ENCODE data around the gene TTC4. TPM values are rescaled to one million over a fixed set of nuclear protein-coding genes. Genes with fewer than 3 reads are reported as not detected.

The TTC4 gene, protein sequence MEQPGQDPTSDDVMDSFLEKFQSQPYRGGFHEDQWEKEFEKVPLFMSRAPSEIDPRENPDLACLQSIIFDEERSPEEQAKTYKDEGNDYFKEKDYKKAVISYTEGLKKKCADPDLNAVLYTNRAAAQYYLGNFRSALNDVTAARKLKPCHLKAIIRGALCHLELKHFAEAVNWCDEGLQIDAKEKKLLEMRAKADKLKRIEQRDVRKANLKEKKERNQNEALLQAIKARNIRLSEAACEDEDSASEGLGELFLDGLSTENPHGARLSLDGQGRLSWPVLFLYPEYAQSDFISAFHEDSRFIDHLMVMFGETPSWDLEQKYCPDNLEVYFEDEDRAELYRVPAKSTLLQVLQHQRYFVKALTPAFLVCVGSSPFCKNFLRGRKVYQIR
- 24.0 and 27.1 TPM in 2 replicates for total RNA-seq

DNA sequence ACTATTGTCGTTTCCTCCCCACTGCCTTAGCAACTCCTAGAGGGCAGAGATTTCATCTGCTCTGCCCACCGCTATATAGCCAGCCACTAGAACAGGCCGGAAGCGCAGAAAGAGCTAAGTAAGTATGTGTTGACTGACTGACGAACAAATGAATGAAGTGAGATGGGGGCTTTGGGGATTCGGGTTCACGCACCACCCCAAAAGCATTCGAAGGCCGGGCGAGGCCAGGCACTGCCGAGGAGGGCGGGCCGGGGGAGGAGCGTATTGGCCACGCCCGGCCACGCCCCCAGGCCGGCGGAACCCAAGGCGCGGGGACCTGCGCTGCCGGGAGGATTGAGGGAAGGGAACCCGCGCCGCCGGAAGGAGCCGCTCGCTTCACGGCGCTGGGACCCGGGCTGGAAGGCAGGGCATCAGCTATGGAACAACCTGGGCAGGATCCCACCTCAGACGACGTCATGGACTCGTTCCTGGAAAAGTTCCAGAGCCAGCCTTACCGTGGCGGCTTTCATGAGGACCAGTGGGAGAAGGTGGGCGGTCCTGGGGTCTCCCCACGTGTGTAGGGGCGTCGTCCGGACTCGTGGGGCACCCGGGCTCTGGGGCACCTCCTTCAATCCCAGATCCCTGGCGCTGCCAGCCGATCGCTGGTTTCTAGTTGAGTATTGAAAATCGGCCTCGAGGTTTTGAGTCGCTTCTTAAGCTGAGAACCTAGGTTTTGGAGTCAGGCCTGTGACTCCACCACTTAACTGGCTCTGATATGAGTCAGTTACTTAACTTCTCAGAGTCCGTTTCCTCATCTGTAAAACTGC, at the start of gene TTC4:
Gene TTC4 (plus strand): TSS at position 369 of the 806 bp plus-strand sequence. CDS start 48 bp downstream, at position 417.
- intact Hi-C loops (cut with micrococcal nuclease) = loop anchor here (1.0 to 5.0 kb wide), 15 partner anchors 43 to 1518 kb away; partner anchors contain the start of genes CPT2, CYB5RL, CZIB and DHCR24

DNA sequence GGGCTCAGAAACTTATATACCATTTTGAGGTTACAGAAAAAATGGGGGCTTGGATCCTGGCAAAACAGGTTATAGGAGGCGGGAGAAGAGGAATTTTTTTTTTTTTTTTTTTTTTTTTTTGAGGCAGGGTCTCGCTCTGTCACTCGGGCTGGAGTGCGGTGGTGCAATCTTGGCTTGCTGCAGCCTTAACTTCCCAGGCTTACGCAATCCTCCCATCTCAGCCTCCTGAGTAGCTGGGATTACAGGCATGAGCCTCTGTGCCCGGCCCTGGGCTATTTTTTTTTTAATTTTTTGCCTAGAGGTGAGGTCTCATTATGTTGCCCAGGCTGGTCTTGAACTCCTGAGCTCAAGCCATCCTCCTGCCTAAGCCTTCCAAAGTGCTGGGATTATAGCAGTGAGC, 49.3 kb upstream of the TTC4 start:
- intact Hi-C loops (cut with micrococcal nuclease) = no loop called here

DNA sequence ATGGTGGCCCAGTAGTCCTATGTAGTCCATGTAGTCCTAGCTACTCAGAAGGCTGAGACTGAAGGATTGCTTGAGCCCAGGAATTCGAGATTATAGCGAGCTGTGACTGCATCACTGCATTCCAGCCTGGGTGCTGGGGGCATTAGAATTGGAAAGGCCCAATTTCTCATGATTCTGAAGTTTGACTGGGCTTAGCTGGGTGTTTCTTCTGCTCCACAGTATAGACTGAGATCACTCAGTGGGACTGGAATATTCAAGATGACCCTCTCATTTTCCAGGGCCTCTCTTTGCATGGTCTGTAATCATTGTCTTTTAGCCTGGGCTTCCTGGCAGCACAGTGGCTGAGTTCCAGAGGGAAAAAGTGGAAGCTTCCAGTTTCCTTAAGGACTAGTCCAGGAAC, 47.9 kb upstream of the TTC4 start:
- intact Hi-C loops (cut with micrococcal nuclease) = no loop called here

DNA sequence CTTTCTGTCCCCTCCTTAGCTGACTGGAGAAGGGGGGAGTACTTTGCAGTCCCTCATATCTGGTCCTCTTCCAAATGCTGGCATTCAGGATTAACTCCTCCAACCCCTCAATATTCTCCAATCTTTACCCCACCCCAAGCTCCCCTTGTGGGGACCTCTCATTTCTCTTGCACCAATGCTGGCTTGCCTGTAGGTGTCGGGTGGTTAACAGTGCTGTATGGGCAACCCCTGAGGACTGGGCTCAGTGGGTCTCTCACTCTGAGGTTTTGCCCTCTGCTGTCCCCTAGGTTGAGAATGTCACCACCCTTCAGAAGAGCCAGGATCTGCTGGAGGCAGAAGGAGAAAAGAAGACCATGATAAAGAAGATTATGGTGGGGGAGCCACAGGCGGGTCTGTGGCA, 47.1 kb upstream of the TTC4 start:
- intact Hi-C loops (cut with micrococcal nuclease) = no loop called here

DNA sequence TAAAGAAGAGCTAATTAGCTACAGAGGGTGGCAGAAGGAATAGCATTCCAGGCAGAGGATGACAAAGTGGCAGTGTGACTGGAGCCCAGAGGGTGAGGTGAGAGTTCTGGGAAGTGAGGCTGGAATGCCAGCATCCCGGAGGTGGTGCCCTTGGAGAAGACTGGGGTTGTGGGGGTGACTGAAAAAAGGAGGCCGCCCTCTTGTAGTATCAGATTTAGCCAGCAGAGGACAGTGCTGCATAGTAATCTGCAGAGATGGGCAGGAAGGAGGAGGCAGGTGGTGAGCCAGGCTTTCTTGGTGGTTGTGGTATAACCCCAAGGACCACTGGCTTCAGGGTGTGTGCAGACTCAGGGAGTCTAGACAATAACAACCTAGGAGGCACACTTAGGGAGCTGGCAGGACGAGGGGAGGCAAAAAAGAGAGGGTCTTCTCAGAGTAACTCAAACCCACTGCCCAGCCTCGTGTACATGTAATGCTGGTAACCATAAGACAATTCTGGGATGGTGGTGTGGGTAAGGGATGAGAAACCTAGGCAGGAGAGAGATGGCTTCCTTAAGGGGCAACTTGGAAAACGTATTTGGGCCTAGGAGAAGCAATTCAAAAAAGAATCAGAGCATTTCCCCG, 43.6 kb upstream of the TTC4 start:
- intact Hi-C loops (cut with micrococcal nuclease) = loop anchor here (1.0 to 2.0 kb wide), 7 partner anchors 44 to 602 kb away; partner anchors contain the start of genes PARS2 and TTC22

DNA sequence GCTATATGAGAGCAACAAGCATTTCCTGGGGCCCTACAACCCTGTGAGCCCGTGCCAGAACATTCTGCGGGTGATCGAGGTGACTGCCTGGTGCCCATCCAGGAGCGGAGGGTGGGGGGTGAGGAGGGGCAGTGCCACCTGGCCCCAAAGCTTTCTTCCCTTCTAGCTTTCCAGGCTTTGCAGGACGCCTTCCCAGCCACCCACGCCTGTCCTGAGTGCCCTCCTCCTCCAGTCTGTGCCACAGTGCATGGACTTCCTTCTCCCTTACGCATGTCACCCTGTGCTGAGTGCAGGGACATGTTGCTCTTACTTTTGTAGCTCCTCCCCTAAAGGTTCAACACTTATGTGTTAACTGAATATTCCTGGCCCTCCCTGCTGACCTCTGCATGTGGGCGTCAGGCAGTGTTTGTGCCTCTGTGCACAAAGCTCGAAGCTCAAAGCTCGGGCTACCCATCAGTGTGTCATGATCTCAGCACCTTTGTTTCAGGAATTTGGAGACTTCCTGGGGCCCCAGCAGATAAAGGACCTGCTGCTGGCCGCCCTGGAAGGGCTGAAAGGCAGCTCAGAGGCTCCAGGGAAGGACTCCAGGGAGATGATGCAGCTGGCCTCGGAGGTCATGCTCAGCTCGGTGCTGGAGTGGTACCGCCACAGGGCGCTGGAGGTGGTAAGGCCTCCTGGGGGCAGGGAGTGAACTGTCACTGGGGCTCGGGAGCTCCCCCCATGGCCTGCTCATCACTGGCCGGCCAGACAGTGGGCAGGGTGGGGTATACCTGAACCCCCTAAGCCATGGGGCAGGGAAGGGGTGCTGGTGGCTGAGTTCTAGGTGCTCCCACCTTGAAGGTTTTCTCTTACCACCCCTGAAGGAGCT, 36.7 kb upstream of the TTC4 start:
- intact Hi-C loops (cut with micrococcal nuclease) = no loop called here

DNA sequence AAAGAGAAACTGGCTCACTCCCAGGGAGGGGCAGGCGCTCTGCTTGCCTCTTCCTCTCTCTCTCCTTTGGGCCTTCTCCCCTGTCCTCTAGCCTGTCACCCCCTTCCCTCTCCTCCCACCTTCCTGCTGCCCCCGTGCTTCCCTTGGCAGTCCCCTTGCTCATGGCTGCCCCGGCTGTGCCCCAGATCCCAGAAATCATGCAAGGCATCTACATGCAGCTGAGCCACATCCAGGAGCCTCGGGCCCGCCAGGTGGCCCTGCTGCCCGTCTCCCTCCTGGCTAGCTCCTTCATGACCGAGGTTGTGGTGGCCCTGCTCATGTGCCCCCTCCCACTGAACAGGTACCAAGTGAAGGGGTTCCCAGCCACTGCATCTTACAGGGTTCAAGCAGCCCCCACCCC, 36.0 kb upstream of the TTC4 start:
- intact Hi-C loops (cut with micrococcal nuclease) = no loop called here

DNA sequence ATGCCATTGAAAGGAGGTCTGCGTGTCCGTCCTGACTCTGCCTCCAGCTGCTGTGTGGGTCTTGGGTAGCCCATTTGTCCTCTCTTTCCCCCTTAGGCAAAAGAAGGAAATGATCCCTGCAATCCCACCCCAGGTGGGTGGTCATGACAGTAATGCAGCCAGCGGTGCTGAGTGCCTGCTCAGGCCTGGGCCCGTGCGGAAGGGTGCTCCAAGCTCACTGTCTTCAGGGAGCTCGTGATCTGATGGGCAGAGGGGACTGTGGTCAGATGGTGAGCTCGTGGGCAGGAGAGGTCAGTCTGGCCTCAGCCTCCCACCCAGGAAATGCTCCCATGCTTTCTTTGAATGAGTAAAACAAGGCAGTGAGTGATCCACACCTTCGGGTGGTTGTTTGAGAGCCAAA, 35.3 kb upstream of the TTC4 start:
- intact Hi-C loops (cut with micrococcal nuclease) = no loop called here

DNA sequence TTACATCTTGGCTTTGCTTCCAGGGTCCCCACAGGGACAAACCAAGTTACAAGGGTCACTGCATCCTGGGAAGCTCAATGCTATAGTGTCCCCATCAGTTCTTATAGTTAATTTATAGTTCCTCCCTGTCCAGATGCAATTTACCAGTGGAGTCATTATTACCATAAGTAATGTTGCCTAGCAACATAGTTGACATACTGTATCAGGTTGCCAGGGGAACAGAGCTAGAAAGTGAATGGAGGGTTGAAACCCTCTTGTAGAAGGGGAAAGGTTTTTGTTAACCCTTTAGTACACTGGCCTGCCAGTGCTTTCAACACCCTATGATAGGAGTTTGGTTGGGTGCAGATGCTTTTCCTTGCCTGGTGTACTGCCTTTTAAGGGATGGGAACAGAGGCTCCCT, 34.3 kb upstream of the TTC4 start:
- intact Hi-C loops (cut with micrococcal nuclease) = no loop called here

DNA sequence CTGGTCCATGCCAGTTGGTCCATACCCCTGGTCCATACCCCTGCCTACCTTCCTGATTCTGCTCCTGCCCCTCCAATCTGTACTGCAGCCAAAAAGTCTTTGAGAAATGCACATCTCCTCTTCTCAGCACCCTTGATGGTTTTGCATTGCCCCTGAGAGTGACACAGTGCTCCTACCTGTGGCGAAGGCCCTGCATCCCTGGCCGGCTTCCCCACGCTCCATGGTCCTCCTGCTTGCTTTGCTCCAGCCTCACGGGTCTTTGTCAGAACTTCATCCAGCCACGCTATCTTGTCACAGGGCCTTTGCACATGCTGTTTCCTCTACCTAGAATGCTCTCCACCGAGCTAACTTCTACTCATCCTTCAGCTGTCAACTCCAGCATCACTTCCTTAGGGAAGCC, 32.2 kb upstream of the TTC4 start:
- intact Hi-C loops (cut with micrococcal nuclease) = no loop called here

DNA sequence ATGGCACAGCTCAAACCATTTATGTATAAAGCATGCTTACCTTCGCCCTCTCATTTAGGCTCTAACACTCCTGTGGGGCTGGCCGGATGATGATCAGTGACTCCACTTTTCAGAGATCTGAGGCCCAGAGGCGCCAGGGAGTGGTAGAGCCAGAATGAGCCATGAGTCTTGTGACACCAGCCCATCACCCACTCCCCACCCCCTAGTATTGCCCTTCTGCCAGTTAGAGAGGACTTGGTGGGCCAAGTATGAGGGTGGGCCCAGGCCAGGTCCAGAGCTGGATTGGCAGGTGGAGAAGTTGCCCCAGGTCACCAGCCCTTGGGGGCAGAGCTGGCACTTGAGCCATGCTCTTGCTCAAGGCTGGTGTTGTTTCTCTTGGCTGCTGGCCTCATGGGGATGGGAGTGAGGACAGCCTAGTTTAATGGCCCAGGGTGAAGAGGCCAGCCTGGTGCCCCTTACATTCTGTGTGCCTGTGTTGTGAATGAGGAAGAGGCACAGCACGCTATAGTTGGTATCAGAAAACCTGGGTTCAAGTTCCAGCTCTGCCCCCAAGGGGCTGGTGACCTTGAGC, 30.2 kb upstream of the TTC4 start:
- intact Hi-C loops (cut with micrococcal nuclease) = no loop called here

DNA sequence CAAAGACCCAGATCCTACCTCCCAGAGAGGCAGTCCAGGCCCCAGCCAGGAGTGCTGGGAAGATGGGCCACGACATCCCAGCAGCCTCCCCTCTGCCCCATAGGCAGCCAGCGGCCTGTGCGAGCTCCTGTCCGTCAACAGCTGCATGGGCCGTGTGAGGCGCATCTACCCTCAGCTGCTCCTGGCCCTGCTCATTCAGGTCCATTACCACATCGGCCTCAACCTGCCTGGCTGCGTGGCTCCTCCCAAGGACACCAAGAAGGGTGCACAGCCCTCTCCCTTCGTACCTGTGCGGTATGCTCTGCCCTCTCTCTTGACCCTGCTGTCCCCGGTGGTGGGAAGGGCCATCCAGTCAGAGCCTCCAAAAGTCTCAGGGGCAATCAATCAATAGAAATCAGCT, 29.5 kb upstream of the TTC4 start:
- intact Hi-C loops (cut with micrococcal nuclease) = no loop called here

DNA sequence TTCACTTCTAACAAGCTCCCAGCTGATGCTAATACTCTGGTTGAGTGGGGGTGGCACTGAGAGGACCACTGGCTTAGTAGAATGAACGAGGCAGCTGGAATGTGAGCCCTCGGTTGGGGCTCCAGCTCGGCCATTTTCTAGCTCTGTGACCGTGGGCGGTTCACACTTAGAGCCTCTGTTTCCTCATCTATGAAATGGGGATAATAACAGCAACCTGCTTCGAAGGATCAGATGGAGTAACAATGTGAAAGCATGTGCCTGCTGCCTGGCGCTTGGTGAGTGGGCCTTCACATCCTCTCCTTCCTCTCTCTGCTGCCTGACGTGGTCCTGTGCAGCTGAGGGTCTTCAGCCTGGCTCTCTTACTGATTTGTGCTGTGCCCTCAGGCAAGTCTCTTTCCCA, 20.9 kb upstream of the TTC4 start:
- intact Hi-C loops (cut with micrococcal nuclease) = no loop called here

DNA sequence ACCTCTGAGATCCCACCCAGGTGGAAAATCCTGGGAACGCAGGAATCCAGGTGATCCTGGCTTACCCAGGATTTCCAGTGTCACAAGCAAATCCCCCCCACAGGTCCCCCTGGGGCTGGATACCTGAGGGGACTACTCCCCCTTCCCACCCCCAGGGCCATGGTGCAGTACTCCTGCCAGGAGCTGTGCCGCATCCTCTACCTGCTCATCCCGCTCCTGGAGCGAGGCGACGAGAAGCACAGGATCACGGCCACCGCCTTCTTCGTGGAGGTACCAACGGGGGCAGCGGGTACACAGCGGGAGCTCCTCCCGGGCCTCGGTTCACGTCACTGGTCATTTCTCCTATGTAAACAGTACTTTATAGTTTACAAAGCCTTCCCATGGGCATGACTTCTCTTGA, 20.4 kb upstream of the TTC4 start:
- intact Hi-C loops (cut with micrococcal nuclease) = no loop called here

DNA sequence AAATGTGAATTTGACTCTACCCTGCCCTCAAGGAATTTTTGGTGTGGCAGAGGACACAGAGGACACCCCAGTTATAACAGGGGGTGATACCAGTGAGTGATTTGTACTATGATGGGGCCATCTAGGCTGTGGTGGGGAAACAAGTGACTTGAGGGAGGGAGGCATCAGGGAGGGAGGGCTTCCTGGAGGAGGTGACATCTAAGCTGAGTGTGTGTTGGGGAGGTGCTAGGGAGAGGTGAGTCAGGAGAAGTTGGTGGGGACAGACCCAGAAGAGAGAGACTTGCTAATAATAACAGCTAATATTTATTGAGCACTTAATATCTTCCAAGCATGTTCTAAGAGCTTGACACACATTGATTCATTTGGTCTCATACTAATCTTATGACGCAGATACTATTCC, 19.9 kb upstream of the TTC4 start:
- intact Hi-C loops (cut with micrococcal nuclease) = no loop called here

DNA sequence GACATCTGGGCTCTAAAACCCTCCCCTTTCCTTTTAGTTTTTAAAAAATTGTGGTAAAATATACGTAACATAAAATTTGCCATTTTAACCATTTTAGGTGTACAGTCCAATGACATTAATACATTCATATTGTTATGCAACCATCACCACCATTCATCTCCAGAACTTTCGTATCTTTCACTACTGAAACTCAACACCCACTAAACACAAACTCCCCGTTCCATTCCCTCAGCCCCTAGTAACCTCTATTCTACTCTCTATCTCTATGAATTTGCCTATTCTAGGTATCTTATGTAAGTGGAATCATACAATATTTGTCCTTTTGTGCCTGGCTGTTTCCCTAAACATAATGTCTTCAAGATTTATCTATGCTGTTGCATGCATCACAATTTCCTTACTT, 19.4 kb upstream of the TTC4 start:
- intact Hi-C loops (cut with micrococcal nuclease) = no loop called here

DNA sequence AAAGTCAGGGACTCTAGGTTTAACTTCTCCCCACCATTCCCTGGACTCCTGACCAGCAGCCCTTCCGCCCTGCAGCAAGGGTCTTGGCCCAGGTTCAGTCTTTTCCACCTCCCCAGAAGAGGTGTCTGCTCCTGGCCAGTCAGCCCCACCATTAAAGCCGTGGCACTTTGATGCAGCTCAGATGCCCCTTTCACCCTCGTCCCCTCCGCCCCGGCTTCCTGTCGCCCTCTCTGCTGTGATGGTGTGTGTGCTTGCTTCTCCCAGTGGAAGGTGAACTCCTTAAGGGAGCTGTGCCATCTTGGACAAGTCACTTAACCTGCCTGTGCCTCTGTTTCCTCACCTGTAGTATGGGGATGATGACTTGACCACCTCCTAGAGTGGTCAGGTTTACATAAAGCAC, 17.8 kb upstream of the TTC4 start:
- intact Hi-C loops (cut with micrococcal nuclease) = no loop called here

DNA sequence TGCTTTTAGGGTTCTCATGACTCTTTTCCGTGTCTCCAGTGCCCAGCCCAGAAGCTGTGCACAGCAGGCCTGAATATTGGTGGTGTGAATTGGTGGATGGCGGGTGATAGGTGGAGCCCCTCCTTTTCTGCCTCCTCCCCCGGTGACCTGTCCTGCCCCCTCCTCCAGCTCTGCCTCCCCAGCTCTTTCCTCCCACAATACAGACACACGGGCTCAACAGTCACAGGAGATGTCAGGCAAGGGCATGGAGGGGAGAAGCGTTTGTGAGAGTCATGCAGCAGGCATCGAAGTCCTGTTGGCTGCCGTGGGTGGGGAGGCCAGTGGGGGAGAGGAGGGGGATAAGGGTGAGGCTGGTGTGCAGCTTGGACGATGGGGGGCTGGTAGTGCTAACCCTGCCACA, 17.3 kb upstream of the TTC4 start:
- intact Hi-C loops (cut with micrococcal nuclease) = no loop called here

DNA sequence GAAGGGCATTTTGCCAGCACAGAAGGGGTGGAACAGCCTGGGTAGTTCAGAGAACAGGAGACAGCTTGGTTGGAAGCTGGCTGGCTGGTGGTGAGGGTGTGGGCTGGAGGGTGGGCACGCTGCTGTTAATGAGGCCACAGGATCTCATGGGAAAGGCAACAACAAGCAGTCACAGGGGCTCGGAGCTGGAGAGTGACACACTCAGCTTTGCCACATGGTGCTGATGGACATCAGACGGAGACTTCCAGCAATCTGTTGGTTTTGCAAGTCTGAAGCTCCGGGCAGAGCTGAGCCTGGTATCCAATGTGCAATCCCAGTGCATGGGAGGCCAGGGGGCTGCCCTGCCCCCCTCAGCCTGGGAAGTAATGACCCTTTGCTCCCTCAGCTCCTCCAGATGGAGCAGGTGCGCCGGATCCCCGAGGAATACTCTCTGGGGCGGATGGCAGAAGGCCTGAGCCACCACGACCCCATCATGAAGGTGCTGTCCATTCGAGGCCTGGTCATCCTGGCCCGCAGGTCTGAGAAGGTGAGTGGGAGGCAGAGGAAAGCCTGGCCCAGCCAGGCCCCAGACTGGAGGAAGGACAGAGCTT, 15.6 kb upstream of the TTC4 start:
- intact Hi-C loops (cut with micrococcal nuclease) = no loop called here

DNA sequence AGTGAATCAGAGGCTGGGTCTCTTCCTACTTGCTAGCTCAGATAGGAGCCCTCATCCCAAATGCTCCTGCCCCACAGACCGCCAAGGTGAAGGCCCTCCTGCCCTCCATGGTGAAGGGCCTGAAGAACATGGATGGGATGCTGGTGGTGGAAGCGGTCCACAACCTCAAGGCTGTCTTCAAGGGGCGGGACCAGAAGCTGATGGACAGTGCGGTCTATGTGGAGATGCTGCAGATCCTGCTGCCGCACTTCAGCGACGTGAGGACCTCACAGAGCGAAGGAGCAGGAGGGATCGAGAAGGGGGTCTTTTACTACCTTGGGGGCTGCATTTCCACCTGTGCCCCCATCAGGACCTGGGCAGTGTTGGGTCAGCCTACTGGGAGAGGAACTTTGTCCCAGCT, 14.6 kb upstream of the TTC4 start:
- intact Hi-C loops (cut with micrococcal nuclease) = no loop called here
